OCI-LY1 (cell line): ENCODE results near the gene TMEM132C.

Experiments
- EZH2 ChIP-seq: fragments of 200-600 bp; sonication (generic), shearing (Covaris generic); IDR thresholded peaks from 2 replicates; pipeline ENCODE4 v1.8.0; 2017; ENCODE audit warnings: borderline replicate concordance, mixed run types, mild to moderate bottlenecking, antibody characterized with exemption, low read length, moderate library complexity, mixed read lengths
- TF ChIP-seq, protein P1 (sequence below): fragments of 200-600 bp; sonication (generic), shearing (Covaris generic); IDR thresholded peaks from 2 replicates; pipeline ENCODE4 v1.5.1; 2017; ENCODE audit warnings: mild to moderate bottlenecking, antibody characterized with exemption, low read length, moderate library complexity, mixed read lengths

DNA sequence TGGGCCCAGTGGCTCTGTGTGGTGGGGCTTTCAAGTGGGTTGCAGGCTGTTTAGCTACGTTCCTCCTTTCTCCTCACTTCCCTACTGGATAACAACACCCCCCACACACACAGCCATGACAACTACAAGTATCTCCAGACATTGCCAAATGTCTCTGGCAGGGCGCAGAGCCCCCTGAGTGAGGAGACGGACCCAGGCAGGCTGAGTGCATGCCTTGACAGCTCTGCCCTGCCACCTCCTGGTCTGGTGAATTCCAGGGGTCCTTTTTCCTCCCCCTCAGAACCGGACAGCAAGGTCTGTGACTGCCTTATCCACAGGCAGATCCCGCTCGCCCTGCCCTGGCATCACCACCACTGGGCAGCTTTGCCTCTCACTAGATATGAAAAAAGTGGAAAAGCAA lies 276.5 kb downstream of the TMEM132C start:
- TF ChIP-seq EZH2 = no peak
- TF ChIP-seq, protein P1, sequence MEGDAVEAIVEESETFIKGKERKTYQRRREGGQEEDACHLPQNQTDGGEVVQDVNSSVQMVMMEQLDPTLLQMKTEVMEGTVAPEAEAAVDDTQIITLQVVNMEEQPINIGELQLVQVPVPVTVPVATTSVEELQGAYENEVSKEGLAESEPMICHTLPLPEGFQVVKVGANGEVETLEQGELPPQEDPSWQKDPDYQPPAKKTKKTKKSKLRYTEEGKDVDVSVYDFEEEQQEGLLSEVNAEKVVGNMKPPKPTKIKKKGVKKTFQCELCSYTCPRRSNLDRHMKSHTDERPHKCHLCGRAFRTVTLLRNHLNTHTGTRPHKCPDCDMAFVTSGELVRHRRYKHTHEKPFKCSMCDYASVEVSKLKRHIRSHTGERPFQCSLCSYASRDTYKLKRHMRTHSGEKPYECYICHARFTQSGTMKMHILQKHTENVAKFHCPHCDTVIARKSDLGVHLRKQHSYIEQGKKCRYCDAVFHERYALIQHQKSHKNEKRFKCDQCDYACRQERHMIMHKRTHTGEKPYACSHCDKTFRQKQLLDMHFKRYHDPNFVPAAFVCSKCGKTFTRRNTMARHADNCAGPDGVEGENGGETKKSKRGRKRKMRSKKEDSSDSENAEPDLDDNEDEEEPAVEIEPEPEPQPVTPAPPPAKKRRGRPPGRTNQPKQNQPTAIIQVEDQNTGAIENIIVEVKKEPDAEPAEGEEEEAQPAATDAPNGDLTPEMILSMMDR = no peak
